D721Med (cell line): ENCODE measurements around the gene NOTUM.

Source experiments
- DNase-seq: peaks from one replicate; pipeline ENCODE4 v3.0.0; 2011; ENCODE audit warnings: low spot score; ENCODE audit not compliant: insufficient read length
- FAIRE-seq: peaks from 2 replicates; lab custom pipeline; 2011; peaks lifted over from hg19 to GRCh38; lab: Jason Lieb, UNC
- TF ChIP-seq, protein P1 (sequence below): IDR thresholded peaks from 2 replicates; pipeline ENCODE4 v1.5.1; 2012; ENCODE audit warnings: mild to moderate bottlenecking, control low read depth; ENCODE audit not compliant: insufficient read depth; ENCODE audit errors: missing control alignments

NOTUM gene

DNA sequence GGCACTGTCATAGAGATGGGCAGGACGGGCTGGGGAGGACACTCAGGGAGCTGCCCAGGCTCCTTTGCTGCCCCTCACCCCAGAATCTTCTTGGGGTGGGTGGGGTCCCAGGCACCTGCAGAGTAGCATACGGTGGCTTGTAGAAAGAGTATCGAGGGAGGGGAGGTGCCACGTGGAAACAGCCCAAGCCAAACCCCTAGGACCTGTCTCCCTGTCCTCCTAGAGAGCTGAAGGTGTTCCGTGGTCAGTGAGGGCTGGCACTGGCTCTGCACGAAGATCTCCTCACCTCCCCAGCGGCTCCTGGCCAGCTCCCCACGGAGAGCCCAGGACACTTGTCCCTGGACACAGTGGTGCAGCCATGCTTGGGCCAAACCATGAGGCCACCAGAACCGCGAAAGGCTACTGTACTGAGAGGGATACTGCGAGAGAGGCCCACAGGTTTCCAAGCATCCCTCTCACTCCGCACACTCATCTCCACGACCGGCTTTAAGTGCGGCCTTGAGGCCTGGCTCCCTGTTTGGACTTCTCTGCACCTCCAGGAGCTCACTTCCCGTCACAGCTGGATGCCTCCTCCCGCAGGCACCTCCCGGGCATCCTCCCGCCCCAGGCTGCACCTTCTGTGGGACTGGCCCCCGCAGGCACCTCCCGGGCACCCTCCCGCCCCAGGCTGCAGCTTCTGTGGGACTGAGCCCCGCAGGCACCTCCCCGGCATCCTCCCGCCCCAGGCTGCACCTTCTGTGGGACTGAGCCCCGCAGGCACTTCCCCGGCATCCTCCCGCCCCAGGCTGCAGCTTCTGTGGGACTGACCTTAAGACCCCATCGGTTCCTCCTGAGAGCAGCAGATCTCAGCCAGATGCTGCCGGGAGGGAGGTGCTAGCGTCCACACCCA lies 31.5 kb downstream of the NOTUM start:
- no peak for FAIRE-seq

DNA sequence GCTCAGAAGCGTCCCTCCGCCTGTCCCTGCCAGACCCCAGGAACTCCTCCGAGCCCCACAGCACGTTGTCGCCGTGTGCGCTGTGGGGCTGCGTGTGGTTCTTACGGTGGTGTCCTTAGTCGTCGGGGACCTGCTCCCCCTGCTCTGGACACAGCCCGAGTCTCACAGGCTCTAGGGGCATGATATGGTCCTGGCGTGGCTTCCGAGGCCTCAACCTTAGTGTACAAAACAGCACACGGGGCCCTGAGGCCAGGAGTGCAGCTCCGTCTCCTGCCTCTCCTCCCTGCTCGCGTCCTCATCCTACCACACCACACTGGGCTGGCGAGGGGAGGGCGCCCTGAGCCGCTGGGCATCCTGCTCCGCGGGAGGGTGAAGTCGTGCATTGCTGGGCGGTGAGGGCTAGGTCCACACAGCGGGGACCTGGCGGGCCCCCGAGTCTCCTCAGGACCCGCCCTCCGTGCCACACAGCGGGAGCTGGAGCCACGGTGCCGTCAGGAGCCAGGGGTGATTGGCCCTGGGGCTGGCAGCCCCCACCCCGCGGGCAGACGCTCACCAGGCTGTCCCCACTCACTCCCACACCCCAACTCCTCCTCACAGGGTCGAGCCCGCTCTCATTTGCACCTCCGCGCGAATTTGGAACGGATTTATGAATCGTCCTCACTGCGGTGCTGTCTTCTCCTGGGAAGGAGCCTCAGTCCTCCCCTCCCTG lies 32.3 kb downstream of the NOTUM start:
- TF ChIP-seq, protein P1, sequence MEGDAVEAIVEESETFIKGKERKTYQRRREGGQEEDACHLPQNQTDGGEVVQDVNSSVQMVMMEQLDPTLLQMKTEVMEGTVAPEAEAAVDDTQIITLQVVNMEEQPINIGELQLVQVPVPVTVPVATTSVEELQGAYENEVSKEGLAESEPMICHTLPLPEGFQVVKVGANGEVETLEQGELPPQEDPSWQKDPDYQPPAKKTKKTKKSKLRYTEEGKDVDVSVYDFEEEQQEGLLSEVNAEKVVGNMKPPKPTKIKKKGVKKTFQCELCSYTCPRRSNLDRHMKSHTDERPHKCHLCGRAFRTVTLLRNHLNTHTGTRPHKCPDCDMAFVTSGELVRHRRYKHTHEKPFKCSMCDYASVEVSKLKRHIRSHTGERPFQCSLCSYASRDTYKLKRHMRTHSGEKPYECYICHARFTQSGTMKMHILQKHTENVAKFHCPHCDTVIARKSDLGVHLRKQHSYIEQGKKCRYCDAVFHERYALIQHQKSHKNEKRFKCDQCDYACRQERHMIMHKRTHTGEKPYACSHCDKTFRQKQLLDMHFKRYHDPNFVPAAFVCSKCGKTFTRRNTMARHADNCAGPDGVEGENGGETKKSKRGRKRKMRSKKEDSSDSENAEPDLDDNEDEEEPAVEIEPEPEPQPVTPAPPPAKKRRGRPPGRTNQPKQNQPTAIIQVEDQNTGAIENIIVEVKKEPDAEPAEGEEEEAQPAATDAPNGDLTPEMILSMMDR: no peak
- FAIRE-seq (no peak), DNase-seq (no peak)

More for the DNA sequence above, 31.5 kb downstream of the NOTUM start:
- DNase-seq: no peak
- TF ChIP-seq, protein P1: no peak

DNA sequence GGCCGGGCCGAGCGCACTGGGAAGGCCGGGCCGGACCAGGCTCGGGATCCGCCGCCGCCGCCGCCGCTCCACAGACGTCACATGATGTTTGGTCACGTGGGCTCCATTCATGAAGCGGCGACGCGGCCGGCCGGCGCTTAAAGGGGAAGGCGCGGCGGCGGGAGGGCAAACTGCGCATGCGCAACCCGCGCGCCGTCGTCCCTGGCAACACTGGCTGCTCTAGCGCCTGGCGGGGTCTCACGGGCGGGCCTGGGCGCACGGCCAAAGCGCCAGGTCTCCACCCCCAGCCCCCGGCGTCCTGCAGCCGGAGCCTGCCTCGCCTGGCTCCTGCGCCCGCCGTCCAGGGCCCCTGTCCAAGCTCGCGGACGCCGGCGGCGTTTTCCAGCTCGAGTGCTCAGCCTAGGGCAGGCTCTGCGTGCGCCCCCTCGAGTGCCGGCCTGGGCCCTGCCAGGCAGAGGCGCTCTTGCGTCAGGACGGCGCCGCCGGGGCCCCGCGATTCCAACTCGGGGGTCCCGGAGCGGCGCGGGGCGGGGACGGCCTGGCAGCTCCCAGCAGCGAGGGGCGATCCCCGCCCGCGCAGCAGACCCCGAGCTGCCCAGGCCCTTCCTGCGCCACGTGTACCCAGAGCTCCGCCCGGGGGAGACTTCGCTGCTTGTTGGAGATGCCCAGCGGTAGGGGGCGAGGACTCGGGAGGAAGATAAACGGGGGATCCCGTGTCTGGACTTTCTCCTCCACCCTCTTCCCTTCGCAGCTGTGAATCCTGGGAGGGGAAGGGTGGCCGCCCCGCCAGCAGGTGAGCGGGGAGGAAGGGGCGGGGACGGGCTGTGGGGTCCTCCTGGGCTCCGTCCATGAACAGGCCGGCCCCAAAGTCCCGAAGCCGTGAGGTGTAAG lies 33.1 kb downstream of the NOTUM start, which contains the start of gene MAFG:
MAFG (minus strand) TSS at position 83 of the 891 bp plus-strand sequence. CDS start 4,550 bp downstream, outside the sequence.
- TF ChIP-seq, protein P1: peak; percentile 33
- no peak for FAIRE-seq
- DNase-seq: peak; percentile 98

DNA sequence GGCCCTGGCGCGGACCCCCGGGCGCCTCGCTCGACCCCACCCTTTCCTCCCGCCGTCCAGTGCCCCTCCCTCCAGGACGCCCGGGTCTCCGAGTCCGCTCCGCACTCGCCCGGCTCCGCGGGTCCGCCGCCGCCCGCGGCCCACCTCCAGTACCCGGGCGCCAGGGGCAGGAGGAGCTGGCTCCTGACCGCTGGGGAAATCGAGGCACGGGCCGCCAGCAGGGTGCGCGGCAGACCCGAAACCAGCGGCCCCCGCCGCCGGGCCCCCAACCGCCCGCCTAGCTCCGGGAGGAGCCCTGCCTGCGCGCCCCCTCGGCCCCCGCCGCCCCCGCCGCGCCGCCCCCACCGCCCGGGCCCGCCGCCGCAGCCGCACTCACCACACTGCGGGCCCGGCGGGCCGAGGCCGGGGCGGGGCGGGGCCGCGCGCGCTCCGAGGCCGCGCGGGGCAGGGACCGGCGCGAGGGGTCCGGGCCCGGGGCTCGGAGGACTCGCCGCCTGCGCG lies 33.8 kb downstream of the NOTUM start:
- FAIRE-seq: no peak
- no peak for DNase-seq
- TF ChIP-seq, protein P1: no peak

DNA sequence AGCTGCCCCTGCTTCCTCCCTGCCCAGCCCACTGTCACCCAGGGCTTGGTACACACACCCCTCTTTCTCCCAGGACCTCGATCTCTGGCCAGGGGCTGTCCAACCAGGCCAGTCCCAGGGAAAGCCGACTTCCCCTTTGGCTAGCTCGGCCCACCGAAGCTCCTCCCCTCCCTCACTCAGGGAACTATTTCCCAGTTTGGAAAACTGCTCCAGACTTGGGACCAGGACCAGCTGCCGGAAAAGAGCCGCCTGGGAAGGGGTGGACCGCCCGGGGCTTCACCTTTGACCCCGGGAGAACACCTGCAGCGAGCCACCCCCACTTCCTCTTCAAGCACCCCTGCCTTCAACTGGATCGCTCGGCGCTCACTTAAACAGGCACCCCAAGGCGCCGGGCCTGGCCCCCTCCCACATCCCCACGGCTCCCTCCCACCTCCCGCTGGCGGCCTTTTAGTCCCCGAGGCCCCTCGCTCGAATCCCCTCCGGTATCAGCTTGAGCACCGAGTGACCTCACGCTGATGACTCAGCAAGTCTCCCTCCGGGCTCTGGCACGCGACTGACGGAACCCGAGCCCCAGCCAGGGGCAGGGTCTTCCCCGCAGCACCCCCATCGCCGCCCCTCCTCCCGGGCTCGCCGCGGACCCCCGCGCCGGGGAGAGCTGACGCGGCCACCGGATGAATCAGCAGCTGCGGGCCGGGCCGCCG lies 34.4 kb downstream of the NOTUM start:
- DNase-seq (no peak), FAIRE-seq (no peak)
- TF ChIP-seq, protein P1: no peak

DNA sequence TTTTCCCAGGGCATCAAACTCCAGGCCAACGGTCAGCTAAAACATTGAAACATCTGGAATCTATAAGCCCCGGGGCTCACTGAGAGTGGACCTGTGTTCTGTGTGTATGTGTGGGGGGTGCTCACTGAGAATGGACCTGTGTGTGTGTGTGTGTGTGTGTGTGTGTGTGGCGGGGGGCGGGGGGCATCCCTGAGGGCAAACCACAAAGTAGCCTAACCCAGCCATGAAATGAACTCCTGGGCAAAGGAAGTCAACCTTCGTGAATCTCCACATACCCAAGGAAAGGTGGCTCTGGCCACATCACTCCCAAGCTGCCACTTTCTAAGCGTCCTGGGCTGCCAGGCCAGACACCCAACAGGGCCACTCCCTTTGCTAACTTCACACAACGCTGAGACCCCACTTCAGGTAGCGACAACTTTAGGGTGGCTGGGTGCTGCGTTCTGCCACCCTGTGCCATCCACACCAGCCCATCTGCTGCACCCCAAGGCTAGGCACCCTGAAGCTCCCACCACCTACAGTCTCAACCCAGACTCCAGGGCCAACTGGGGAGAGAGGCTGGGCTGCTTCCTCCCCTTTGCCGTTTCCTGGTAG lies 35.0 kb downstream of the NOTUM start:
- DNase-seq (no peak), FAIRE-seq (no peak)
- TF ChIP-seq, protein P1: no peak
